HepG2 (cell line): ENCODE data around the gene AMZ2. TPM values are rescaled to one million over a fixed set of nuclear protein-coding genes. Genes with fewer than 3 reads are reported as not detected.

Experiments
- ATF5 ChIP-seq: sonication (generic); formaldehyde crosslinking; IDR thresholded peaks from 2 replicates; pipeline ENCODE4 v1.4.0; 2020; ENCODE audit warnings: mild to moderate bottlenecking, low read depth, missing genetic modification reagents
- CREM ChIP-seq, 2 experiments: sonication (generic) in 1 of 2; formaldehyde crosslinking in 1 of 2; IDR thresholded peaks; 2 replicates each; pipeline versions ENCODE4 v1.4.0 to v1.6.1; 2016 to 2020; ENCODE audit warnings: antibody characterized with exemption in 1 of 2, mild to moderate bottlenecking in 1 of 2, missing genetic modification reagents in 1 of 2
- CSRNP1 ChIP-seq: sonication (generic); formaldehyde crosslinking; IDR thresholded peaks from 2 replicates; pipeline ENCODE4 v1.8.1; 2023; ENCODE audit warnings: mild to moderate bottlenecking, missing genetic modification reagents
- FOXK2 ChIP-seq: fragments of 450-650 bp; IDR thresholded peaks from 2 replicates; pipeline ENCODE4 v1.6.1; 2016
- HIC2 ChIP-seq: sonication (generic); formaldehyde crosslinking; IDR thresholded peaks from 2 replicates; pipeline ENCODE4 v1.9.0; 2022; ENCODE audit warnings: low read depth, missing genetic modification reagents
- JUND ChIP-seq: sonication (generic); formaldehyde crosslinking; IDR thresholded peaks from 2 replicates; pipeline ENCODE4 v1.8.0; 2022; ENCODE audit warnings: mild to moderate bottlenecking, missing genetic modification reagents
- MAF1 ChIP-seq: sonication (generic); formaldehyde crosslinking; IDR thresholded peaks from 2 replicates; pipeline ENCODE4 v1.5.0; 2020; ENCODE audit warnings: missing genetic modification reagents, borderline replicate concordance
- NRL ChIP-seq: sonication (generic); formaldehyde crosslinking; IDR thresholded peaks from 2 replicates; pipeline ENCODE4 v1.5.0; 2020; ENCODE audit warnings: missing genetic modification reagents, mild to moderate bottlenecking, moderate library complexity, borderline replicate concordance
- RXRA ChIP-seq: sonication (generic); formaldehyde crosslinking; IDR thresholded peaks from 2 replicates; pipeline ENCODE4 v1.5.1; 2020; ENCODE audit warnings: missing genetic modification reagents
- ZBTB38 ChIP-seq: sonication (generic); formaldehyde crosslinking; IDR thresholded peaks from 2 replicates; pipeline ENCODE4 v1.5.1; 2020; ENCODE audit warnings: mild to moderate bottlenecking, missing genetic modification reagents
- ZBTB40 ChIP-seq, 2 experiments: fragments of 450-650 bp in 1 of 2; sonication (generic) in 1 of 2; formaldehyde crosslinking in 1 of 2; IDR thresholded peaks; 2 replicates each; pipeline versions ENCODE4 v1.6.1 to v1.8.0; 2016 to 2022; ENCODE audit warnings: antibody characterized with exemption in 1 of 2, mild to moderate bottlenecking in 1 of 2, missing genetic modification reagents in 1 of 2
- ZBTB42 ChIP-seq: sonication (generic); formaldehyde crosslinking; IDR thresholded peaks from 2 replicates; pipeline ENCODE4 v1.5.0; 2020; ENCODE audit warnings: mild to moderate bottlenecking, missing genetic modification reagents
- ZKSCAN1 ChIP-seq: fragments of 150-350 bp; IDR thresholded peaks from 2 replicates; pipeline ENCODE4 v1.6.1; 2014; ENCODE audit warnings: low read length
- ZNF282 ChIP-seq: fragments of 450-650 bp; IDR thresholded peaks from 2 replicates; pipeline ENCODE4 v1.6.1; 2018; ENCODE audit not compliant: partially characterized antibody
- ZNF615 ChIP-seq: sonication (generic); formaldehyde crosslinking; IDR thresholded peaks from 2 replicates; pipeline ENCODE4 v1.5.0; 2020; ENCODE audit warnings: mild to moderate bottlenecking, missing genetic modification reagents, borderline replicate concordance
- polyA plus RNA-seq, 8 experiments: library from polyadenylated mRNA; depleted of rRNA in 3 of 8; stranded (reverse) in 7 of 8; unstranded in 1 of 8; fragments of >200 nt; fragmentation: Illumina TruSeq in 4 of 8; extraction: Trizol in 4 of 8; gene quantifications; 2 replicates each; pipeline versions ENCODE4 v1.2.1 to v1.2.3, GENCODE V29; 2011 to 2016; ENCODE audit warnings: low read depth in 4 of 8, missing spikeins in 1 of 8, mixed read lengths in 1 of 8; ENCODE audit not compliant: insufficient read depth in 1 of 8
- total RNA-seq, 5 experiments: library from RNA; depleted of rRNA; stranded (reverse); fragments of >200 nt; fragmentation: Illumina TruSeq; extraction: Trizol; gene quantifications; 2 replicates each; pipeline ENCODE4 v1.2.3, GENCODE V29; 2016; ENCODE audit warnings: low read depth in 1 of 5

The AMZ2 gene
- total and polyA plus RNA-seq, 2 of the 13 experiments (the other 11 are each of a cell fraction or from before 2014, with no cell fraction given): 86.9 to 90.2 TPM

DNA sequence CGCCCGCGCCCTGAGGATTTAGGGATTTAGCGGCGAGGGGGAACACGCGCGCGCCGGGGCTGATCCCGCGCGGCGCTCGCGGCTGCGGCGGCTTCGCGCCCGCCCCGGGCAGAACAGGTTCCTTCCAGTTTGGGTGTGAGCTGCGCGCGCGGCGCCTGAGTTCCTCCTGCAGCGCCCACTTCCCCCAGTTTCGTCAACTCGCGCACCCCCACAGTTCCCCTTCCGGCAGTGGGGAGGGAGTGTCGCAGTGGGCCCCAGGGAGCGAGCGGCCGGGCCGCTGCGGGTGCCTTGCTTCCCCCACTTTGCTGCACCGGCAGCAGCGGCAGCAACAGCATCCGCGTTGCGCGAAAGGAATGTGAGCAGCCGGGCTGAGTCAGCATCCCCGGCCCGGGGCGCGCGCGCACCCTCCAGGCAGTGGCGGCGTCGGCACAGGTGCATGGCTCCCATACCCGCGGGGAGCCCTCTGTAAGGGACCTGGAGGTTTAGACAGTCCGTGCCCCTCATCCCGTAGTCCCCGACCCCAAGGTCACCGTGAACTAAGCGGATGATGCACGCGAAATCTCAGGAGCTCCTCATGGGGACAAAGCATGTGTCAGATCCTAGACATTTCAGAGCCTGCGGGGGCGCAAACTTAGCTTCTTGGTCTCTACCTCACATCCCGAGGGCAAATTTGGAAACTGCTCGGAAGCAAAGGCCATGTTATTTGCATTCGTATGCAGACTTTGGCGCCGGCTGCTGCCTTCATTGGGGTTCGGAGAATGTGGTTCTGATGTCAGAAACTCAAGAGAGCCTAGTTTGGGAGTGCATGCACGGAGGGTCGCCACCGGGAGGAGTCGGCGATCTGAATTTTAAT lies 44.2 kb downstream of the AMZ2 start (continued):
- 0 out of 2 replicates have a peak, but pooled peaks have one; percentile 25 for TF ChIP-seq ZNF615
- peak; percentile 53; the same call in 1 of the 2 replicates for TF ChIP-seq RXRA (CRISPR knock-in tag)
- no peak for TF ChIP-seq ZNF282
- TF ChIP-seq HIC2 (CRISPR knock-in tag): no peak; the same call in 1 of the 2 replicates
- TF ChIP-seq ZBTB42 (CRISPR knock-in tag): no peak
- no peak for TF ChIP-seq CREM (IDR thresholded peaks at IDR 0.05)
- no peak for TF ChIP-seq CREM (CRISPR knock-in tag; IDR thresholded peaks at IDR 0.05)
- peak; percentile 79; the same call in 1 of the 2 replicates for TF ChIP-seq ZBTB38 (CRISPR knock-in tag)
- TF ChIP-seq ZBTB40 (IDR thresholded peaks at IDR 0.05): no peak
- peak; percentile 27; the same call in 1 of the 2 replicates for TF ChIP-seq ZBTB40 (CRISPR knock-in tag; IDR thresholded peaks at IDR 0.05)
- no peak for TF ChIP-seq FOXK2
- TF ChIP-seq MAF1 (CRISPR knock-in tag): no peak
- peak; percentile 85; the same call in 1 of the 2 replicates for TF ChIP-seq NRL (CRISPR knock-in tag)
- peak; percentile 65 for TF ChIP-seq CSRNP1 (CRISPR knock-in tag)
- TF ChIP-seq ZKSCAN1: no peak
- no peak for TF ChIP-seq JUND (CRISPR knock-in tag)
- no peak for TF ChIP-seq ATF5
